ENCODE data around the gene CDK10.
A peak's percentile ranks its signal among the peaks of the same experiment; 100 is the strongest.

The CDK10 gene

GRCh38 chr16:89643769-89644300, 42.7 kb upstream of the CDK10 start:
- TF ChIP-seq CTCF (IDR thresholded peaks at IDR 0.05) = no peak
- no peak for TF ChIP-seq ZFX (IDR thresholded peaks at IDR 0.05; ENCODE audit: borderline replicate concordance)
- H3K27ac ChIP-seq = peak overlapping the region; percentile 12; the same call in 1 of the 2 replicates

GRCh38 chr16:89645122-89645521, 41.4 kb upstream of the CDK10 start:
- no peak overlapping the region for H3K27ac ChIP-seq
- TF ChIP-seq CTCF (IDR thresholded peaks at IDR 0.05) = no peak
- TF ChIP-seq ZFX (IDR thresholded peaks at IDR 0.05; ENCODE audit: borderline replicate concordance) = no peak

GRCh38 chr16:89646270-89646669, 40.2 kb upstream of the CDK10 start:
- H3K27ac ChIP-seq = no peak overlapping the region

GRCh38 chr16:89646906-89647305, 39.6 kb upstream of the CDK10 start:
- no peak overlapping the region for H3K27ac ChIP-seq
- TF ChIP-seq ZFX (IDR thresholded peaks at IDR 0.05; ENCODE audit: borderline replicate concordance) = no peak

More at GRCh38 chr16:89646270-89646669, 40.2 kb upstream of the CDK10 start:
- TF ChIP-seq ZFX (IDR thresholded peaks at IDR 0.05; ENCODE audit: borderline replicate concordance) (no peak), CTCF (IDR thresholded peaks at IDR 0.05) (no peak)

GRCh38 chr16:89651584-89651983, 34.9 kb upstream of the CDK10 start:
- no peak overlapping the region for H3K27ac ChIP-seq
- TF ChIP-seq CTCF (IDR thresholded peaks at IDR 0.05) (no peak), ZFX (IDR thresholded peaks at IDR 0.05; ENCODE audit: borderline replicate concordance) (no peak)

- no peak overlapping the region for H3K27ac ChIP-seq
- TF ChIP-seq CTCF (IDR thresholded peaks at IDR 0.05) (no peak), ZFX (IDR thresholded peaks at IDR 0.05; ENCODE audit: borderline replicate concordance) (no peak)
These were observed 32.7 kb upstream of the CDK10 start for GRCh38 chr16:89653656-89654295.

GRCh38 chr16:89655062-89655643, 31.3 kb upstream of the CDK10 start:
- peak overlapping the region; percentile 92; the same call in 1 of the 2 replicates for H3K27ac ChIP-seq
- TF ChIP-seq ZFX (IDR thresholded peaks at IDR 0.05; ENCODE audit: borderline replicate concordance) (no peak), CTCF (IDR thresholded peaks at IDR 0.05) (no peak)
